ENCODE measurements around the gene INPP5D. TPM values are rescaled to one million over a fixed set of nuclear protein-coding genes. Genes with fewer than 3 reads are reported as not detected.
"Not testable (repeated sequence)": the region's sequence is repeated elsewhere in the genome, so short reads cannot be mapped to it uniquely, and the experiment has no call there.

The INPP5D gene
- total RNA-seq, 1 experiment from 2014 or later, result 0.47 TPM

DNA sequence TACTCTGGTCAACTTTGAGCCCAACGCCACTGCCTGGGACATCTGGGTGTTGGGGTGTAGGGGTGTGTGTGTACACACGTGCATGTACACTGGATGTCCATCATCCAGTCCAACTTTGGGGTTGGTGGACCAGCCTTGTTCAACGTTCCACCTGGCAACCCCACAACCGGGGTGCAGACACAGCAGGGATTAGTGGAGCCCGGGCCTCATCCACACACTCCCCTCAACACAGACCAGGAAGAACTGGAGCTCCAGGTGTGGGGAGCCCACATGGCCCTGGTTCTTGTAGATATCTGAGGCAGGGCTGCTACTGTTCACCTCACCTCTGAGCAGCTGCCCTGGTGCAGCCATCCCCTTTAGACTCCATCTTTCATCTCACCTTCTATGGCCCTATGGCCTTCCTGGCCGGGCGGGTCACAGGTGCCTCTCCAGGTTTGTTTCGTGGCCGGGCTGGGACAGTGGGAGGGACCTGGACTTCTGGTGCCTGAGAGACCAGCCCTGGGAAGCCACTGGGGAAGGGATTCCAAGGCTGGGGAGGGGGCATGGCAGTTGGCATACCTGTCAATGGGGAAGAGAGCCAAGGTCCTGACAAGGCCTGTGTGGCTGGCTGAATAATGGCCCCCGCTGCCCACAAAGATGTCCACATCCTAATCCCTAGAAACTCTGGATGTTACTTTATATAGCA is 20.2 kb upstream of the INPP5D start:
- Histone ChIP-seq H3K36me3 (no peaks in the 10 kb centered on the region; the same call in 1 of the 2 replicates), H3K9me3 (replicated peaks) (no peaks in the 10 kb centered on the region), H3K27ac (no peak overlapping the region), H3K4me3 (no peak overlapping the region), H3K4me1 (no peaks in the 10 kb centered on the region), H3K27me3 (no peaks in the 10 kb centered on the region; the same call in 1 of the 2 replicates)
- no peak for DNase-seq

DNA sequence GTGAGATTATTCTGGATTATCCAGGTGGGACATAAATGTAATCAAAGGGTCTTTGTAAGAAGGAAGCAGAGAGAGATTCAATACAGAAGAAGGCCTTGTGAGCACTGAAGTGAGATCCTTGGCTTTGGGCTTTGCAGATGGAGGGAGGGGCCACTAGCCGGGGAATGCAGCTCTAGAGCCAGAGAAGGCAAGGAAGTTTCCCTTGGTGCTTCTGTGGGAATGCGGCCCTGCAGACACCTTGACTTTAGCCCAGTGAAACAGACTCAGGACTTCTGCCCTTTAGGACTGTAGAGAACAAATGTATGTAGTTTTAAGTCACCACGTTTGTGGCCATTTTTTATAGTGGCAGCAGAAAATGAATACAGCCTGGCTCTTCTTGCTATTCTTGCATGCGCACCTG is 19.6 kb upstream of the INPP5D start:
- Histone ChIP-seq H3K9me3 (replicated peaks) (no peaks in the 10 kb centered on the region), H3K36me3 (no peaks in the 10 kb centered on the region; the same call in 1 of the 2 replicates), H3K4me1 (no peaks in the 10 kb centered on the region), H3K4me3 (no peak overlapping the region), H3K27ac (no peak overlapping the region), H3K27me3 (no peaks in the 10 kb centered on the region; the same call in 1 of the 2 replicates)
- DNase-seq, result no peak

DNA sequence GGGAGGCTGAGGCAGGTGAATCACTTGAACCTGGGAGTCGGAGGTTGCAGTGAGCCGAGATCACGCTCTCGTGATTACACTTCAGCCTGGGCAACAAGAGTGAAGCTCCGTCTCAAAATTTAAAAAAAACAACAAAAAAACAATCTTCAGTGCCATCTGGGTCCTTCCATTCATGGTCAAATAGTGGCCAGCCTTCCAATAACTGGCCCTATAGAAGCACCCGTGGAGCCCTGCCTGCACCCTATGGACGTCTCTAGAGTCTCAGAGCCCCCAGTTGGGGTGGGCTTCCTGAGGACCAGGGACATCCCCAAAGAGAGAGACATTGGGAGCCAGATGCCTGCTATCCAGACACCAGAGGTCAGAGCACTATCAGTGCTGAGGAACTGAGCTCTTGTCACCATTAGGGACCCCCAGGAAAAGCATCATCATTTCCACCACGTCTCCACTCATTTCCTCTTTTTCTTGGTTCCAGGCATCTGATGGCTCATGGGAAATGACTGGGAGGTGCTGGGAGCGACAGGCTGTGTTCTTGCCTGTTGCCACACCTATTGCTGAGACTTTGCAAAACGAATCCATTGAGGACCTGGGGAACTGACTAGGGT is 18.3 kb upstream of the INPP5D start:
- H3K27me3 ChIP-seq, result no peaks in the 10 kb centered on the region; the same call in 1 of the 2 replicates
- no peak for DNase-seq
- H3K27ac ChIP-seq, result no peak overlapping the region
- H3K36me3 ChIP-seq, result no peaks in the 10 kb centered on the region
- no peaks in the 10 kb centered on the region for H3K4me1 ChIP-seq
- H3K9me3 ChIP-seq (replicated peaks), result no peaks in the 10 kb centered on the region
- no peak overlapping the region for H3K4me3 ChIP-seq

DNA sequence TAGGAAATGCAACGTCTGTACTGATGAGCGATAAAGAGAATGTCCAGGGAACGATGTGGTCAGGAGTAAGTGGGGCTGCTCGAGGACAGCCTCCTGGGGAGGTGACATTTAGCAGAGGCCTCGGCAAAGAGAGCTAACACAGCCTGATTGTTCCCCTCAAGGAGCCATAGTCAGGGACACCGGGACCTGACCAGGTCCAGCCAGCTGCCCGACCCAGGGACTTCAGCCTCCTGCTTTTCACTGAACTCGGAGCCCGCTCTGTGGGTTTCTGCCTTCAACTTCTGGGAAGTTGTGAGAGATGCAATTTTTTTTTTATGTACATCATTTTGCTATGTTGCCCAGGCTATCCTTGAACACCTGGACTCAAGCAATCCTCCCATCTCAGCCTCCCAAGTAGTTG is 17.6 kb upstream of the INPP5D start:
- Histone ChIP-seq H3K27me3 (no peaks in the 10 kb centered on the region; the same call in 1 of the 2 replicates), H3K4me3 (no peak overlapping the region)
- no peak for DNase-seq

DNA sequence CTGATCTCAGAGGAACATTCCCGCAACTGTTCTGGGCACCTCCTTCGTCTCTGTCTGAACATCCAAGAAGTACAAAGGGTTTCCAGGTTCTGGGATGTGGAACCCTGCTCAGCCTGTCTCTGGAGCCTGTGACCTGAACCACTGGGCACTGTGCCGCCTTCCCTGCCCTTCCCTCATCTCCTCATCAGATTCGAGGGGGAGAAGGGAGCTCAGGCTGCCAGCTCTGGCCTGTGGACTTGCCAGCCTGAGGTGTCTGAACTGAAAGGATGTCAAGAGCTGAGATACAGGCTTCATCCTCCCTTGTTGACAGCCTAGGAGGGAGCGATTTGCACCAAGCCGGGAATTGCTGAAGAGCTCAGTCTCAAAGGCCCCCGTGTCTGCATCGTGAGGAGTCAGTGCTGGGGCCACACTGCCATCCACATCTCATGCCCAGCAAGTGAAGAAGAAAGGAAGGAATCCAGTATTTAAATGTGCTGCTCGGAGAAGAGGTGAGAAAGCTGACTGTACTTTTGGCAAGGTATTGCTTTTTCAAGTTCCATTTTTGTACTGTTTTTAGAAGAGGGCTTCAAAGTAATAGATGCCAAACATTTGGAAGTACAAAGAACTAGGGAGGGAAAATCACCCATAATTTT is 15.1 kb upstream of the INPP5D start:
- Histone ChIP-seq H3K4me1 (peaks cover 16% of the 10 kb centered on the region), H3K9me3 (replicated peaks) (no peaks in the 10 kb centered on the region), H3K27me3 (no peaks in the 10 kb centered on the region; the same call in 1 of the 2 replicates), H3K36me3 (no peaks in the 10 kb centered on the region), H3K27ac (no peak overlapping the region), H3K4me3 (no peak overlapping the region)
- DNase-seq, result no peak

More for the DNA sequence above, 17.6 kb upstream of the INPP5D start:
- H3K27ac ChIP-seq, result no peak overlapping the region
- no peaks in the 10 kb centered on the region for H3K36me3 ChIP-seq
- H3K4me1 ChIP-seq, result no peaks in the 10 kb centered on the region
- no peaks in the 10 kb centered on the region for H3K9me3 ChIP-seq (replicated peaks)

DNA sequence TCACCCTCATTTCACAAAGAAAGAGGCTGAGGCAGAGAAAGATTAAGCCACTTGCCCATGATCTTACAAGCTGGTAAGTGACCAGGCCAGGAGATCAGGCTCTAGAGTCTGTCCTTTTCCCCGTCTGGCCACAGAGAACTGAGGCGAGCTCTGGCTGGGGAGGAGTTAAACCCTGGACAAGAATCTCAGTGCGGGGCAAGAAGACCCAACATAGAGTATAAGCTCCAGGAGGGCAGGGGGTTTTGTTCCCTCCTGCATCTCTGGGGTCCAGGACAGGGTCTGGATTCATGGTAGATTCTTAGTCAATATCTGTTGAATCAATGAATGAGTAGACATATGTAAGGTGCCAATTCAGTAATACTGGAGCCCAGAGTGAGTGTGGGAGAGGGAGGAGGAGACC is 12.9 kb upstream of the INPP5D start:
- Histone ChIP-seq H3K4me1 (peaks cover 16% of the 10 kb centered on the region), H3K27ac (no peak overlapping the region)
- no peak for DNase-seq

DNA sequence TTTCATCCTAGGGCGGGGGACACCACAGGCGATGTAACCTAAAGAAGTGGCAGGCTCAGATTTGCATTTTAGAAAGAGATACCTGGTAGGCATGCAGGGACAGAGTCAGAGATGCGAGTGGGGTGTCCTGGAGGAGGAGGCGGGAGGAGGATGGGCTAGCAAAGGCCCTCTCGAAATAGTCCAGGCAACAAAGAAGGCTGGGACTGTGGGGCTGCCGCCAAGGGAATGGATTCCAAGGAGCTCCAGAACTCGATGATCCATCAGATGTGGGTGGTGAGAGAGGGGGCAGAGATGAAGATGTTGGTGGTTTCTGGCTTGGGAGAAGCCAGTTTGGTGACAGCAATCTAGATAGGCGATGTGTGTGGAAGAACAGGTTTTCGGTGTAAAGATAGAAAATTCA is 12.5 kb upstream of the INPP5D start:
- H3K27ac ChIP-seq, result no peak overlapping the region
- H3K36me3 ChIP-seq, result no peaks in the 10 kb centered on the region
- DNase-seq, result no peak
- no peak overlapping the region for H3K4me3 ChIP-seq
- H3K27me3 ChIP-seq, result no peaks in the 10 kb centered on the region
- peaks cover 16% of the 10 kb centered on the region for H3K4me1 ChIP-seq
- no peaks in the 10 kb centered on the region for H3K9me3 ChIP-seq (replicated peaks)

More for the DNA sequence above, 12.9 kb upstream of the INPP5D start:
- Histone ChIP-seq H3K36me3 (no peaks in the 10 kb centered on the region), H3K9me3 (replicated peaks) (no peaks in the 10 kb centered on the region), H3K27me3 (no peaks in the 10 kb centered on the region), H3K4me3 (no peak overlapping the region)

DNA sequence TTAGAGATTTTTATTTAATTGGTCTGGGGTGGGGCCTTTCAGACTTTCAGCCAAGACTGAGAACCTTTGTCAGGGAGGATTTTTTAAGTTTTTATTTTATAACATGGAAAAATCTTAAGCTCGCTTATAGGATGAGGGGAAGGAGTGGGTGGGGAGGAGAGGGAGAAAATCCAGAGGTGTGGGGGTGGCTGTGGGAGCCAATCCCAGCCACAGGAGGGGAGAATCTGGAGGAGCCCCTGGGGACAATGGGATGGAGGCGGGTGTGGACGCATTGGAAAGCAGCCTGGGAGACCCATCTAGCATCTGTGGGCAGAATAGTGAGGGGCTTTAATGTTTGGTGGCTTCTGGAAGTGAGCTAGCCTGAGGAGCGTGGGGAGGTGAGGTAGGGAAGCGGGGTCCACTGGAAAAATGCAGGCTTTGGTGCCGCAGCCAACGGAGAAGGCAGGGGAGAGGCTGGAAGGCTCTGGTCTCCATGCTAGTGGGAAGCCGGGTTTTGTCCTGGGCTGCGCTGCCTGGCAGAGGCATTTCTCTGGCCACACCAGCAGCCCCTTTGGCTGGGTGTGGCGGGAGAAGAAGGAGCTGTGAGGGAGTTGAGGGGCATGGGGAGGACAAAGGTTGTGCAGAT is 11.5 kb upstream of the INPP5D start:
- Histone ChIP-seq H3K36me3 (no peaks in the 10 kb centered on the region), H3K27ac (peak overlapping the region; percentile 47), H3K9me3 (replicated peaks) (no peaks in the 10 kb centered on the region), H3K4me3 (no peak overlapping the region), H3K27me3 (no peaks in the 10 kb centered on the region), H3K4me1 (peaks cover 16% of the 10 kb centered on the region)
- no peak for DNase-seq

DNA sequence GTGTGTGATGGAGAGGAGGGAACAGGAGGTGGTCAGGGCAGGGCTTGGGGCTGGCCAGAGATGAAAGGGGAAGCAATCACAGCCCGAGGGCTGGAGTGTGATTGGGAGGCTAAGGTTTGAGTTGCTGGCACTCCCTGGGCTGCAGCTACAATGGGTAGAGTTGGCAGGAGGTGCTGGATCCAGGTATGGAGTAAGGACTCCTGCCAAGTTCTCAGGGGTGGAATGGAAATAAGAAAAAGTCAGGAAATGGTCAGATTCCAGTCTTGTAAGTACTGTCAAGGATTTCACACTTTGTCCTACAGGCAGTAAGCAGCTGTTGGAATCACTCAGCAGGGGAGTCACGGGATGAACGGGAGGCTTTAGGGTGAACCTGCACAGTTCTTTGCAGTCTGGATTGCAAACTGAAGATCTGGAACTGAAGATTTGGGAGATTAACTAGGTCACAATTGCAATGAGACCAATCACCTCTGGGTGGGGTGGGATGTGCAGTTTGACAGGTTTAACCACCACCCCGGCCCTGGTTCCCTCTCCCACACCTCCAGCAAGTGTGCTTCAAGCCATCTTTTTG is 10.9 kb upstream of the INPP5D start:
- no peaks in the 10 kb centered on the region for H3K36me3 ChIP-seq
- peak overlapping the region; percentile 47 for H3K27ac ChIP-seq
- H3K27me3 ChIP-seq, result no peaks in the 10 kb centered on the region
- DNase-seq, result peak; percentile 85 to 90
- peaks cover 16% of the 10 kb centered on the region for H3K4me1 ChIP-seq
- H3K9me3 ChIP-seq (replicated peaks), result no peaks in the 10 kb centered on the region
- H3K4me3 ChIP-seq, result no peak overlapping the region

DNA sequence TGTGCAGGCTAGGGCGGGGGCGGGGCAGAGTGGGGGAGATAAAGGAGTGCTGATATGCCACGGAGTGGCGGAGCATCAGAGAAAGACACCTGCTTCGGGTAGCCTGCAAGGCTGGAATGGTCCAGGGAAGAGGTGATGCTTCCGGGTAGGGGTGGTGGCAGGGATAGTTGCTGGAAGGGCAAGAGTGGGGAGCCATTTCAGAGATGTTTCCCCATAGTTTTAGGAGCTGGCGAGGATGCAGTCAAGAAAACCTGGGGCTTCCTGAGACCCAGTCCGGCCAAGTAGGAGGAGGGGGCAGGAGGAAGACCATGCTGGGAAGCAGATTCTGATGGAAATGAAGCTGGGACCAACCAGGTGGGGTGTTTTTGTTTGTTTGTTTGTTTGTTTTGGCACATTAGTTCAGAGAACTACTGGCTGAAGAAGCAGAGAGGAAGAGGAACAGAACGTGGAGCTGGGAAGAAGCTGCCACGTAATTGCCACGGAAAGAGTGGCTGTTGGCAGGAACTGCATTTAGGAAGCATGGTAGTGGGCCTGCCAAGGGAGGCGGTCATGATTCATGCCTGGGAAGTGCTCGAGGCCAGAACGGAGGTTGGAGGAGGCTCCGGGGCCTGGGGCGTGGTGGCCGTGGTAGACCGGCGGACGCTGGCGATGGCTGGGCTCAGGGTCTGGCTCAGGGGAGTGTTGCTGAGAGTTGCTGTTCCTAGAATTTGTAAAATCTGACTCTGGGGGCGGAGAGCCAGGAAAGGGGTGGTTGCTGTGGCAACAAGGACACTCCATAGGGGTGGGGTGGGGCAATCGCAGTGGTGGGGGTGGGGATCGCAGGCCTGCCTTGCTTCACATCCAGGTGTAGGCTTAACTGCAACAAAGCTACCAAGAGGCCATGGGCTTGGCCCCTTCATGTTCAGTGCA is 8.6 kb upstream of the INPP5D start:
- Histone ChIP-seq H3K4me3 (no peak overlapping the region), H3K9me3 (replicated peaks) (no peaks in the 10 kb centered on the region), H3K27ac (no peak overlapping the region), H3K27me3 (no peaks in the 10 kb centered on the region), H3K4me1 (peaks cover 16% of the 10 kb centered on the region), H3K36me3 (no peaks in the 10 kb centered on the region)
- DNase-seq, result no peak

DNA sequence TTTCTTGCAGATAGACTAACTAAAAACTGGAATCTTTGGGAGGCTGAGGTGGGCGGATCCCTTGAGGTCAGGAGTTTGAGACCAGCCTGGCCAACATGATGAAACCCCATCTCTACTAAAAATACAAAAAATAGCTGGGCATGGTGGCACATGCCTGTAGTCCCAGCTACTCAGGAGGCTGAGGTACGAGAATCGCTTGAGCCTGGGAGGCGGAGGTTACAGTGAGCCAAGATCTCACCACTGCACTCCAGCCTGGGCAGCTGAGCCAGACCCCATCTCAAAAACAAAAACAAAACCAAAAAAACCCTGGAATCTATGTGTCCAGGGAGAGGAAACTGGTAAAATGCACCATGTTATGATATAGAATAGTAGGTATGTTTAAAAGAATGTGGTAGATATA is 7.6 kb upstream of the INPP5D start:
- H3K4me3 ChIP-seq, DNase-seq: not testable (repeated sequence)

DNA sequence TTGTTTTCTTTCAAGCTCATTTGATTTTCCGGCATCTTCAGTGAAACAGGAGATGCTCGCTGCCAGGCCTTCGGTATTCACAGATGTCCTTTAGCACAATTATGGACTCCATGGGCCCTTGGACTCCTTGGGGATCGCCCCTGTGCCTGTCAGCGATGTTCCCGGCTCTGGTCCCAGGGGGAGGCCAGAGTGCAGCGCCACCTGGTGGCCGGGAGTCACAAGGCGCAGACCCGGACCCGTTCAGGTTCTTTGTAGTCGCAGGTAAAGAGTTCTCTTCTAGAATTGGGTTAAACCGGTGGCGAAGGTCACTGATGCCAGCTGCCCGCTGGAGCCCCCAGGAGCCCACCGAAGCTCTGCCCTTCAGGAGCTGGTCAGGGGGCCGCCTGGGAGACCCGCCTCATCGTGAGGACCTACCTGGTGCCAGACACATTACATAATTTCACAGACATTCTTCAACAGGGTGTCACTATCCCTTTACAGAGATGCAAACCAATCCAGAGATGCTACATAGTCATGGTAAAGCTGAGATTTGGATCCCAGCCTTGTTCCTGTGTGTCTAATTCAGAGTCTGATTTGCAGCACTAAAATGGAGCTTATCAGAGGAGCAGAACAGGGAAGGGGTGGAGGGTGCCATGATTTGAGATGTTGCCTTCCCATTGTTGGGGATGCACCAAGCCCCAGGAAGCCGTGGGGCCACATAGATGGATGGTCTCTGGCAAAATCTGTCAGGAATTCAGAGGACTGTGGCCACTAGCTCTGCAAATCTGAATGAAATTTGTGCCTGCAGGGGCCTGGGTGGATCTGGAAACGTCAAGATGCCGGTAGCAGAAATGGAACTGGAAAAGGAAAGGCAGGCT is 6.0 kb upstream of the INPP5D start:
- peak; percentile 52 to 73 for DNase-seq

More for the DNA sequence above, 7.6 kb upstream of the INPP5D start:
- not testable (repeated sequence) for H3K27me3 ChIP-seq; H3K9me3 ChIP-seq (replicated peaks); H3K36me3 ChIP-seq; H3K27ac ChIP-seq
- H3K4me1 ChIP-seq, result peaks cover 16% of the 10 kb centered on the region

DNA sequence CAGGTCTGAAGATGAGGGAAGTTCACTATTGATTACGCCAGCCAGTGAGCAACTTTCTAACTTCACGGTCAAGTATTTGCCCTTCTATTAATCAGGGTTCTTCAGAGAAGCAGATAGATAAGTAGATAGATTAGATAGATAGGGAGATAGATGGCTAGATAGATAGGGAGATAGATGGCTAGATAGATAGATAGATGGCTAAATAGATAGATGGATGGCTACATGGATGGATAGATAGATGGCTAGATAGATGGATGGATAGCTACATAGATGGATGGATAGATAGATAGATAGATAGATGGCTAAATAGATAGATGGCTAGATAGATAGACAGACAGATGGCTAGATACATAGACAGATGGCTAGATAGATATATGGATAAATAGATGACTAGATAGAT is 4.8 kb upstream of the INPP5D start:
- Histone ChIP-seq H3K27me3 (no peaks in the 10 kb centered on the region), H3K4me1 (no peaks in the 10 kb centered on the region), H3K4me3 (no peak overlapping the region), H3K27ac (no peak overlapping the region), H3K9me3 (replicated peaks) (no peaks in the 10 kb centered on the region), H3K36me3 (no peaks in the 10 kb centered on the region)
- DNase-seq, result no peak

More for the DNA sequence above, 6.0 kb upstream of the INPP5D start:
- Histone ChIP-seq H3K4me1 (peaks cover 9% of the 10 kb centered on the region), H3K36me3 (no peaks in the 10 kb centered on the region), H3K4me3 (no peak overlapping the region), H3K9me3 (replicated peaks) (no peaks in the 10 kb centered on the region), H3K27ac (no peak overlapping the region), H3K27me3 (no peaks in the 10 kb centered on the region)

All from SJCRH30 (cell line).